NB4 (cell line): Measurements from ENCODE around the gene CCDC14.
"Not testable (repeated sequence)": the region's sequence is repeated elsewhere in the genome, so short reads cannot be mapped to it uniquely, and the experiment has no call there.

Source experiments
- DNase-seq: peaks from one replicate; pipeline ENCODE4 v3.0.0; 2010; ENCODE audit warnings: low read depth
- H3K4me3 ChIP-seq: one replicate; pipeline ENCODE4 v1.5.1; 2011; ENCODE audit warnings: mild to moderate bottlenecking, low read depth, low read length, moderate library complexity
- CTCF ChIP-seq: IDR thresholded peaks from one replicate; pipeline ENCODE4 v1.5.1; 2012; ENCODE audit warnings: low read depth, low read length
- MYC ChIP-seq: IDR thresholded peaks from 2 replicates; pipeline ENCODE4 v1.6.1; 2011; ENCODE audit warnings: low read depth, low read length
- POLR2A ChIP-seq: IDR thresholded peaks from 2 replicates; pipeline ENCODE4 v1.6.1; 2011; ENCODE audit warnings: mild to moderate bottlenecking; ENCODE audit not compliant: insufficient read length; ENCODE audit errors: extremely low read depth
- TF ChIP-seq, protein P1 (sequence below): IDR thresholded peaks from 2 replicates; pipeline ENCODE4 v1.6.1; 2011; ENCODE audit warnings: low read depth, low read length

The CCDC14 gene

DNA sequence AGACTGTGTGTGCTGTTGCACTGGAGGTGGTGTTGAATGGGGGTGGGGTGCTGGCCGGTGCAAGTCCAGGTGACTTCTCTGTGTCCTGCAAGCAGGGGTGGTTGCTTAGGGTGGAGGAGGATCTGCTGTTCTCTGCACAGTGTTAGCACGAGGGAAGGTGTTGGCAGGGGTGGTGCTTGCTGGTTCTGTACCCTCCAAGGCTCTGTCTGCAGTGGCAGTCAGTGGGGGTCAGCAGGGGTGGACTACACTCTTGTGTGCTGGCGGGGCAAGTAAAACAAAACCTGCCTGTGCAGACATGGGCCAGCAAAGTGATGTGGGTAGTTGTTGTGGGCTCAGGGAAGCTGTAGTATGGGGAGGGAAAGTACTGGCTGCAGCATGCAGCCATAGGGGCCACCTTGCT, 25.4 kb upstream of the CCDC14 start:
- no peak for TF ChIP-seq MYC
- no peak for TF ChIP-seq POLR2A
- TF ChIP-seq, protein P1, sequence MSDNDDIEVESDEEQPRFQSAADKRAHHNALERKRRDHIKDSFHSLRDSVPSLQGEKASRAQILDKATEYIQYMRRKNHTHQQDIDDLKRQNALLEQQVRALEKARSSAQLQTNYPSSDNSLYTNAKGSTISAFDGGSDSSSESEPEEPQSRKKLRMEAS: no peak
- no peak for TF ChIP-seq CTCF
- no peak overlapping the region for H3K4me3 ChIP-seq
- DNase-seq: no peak

DNA sequence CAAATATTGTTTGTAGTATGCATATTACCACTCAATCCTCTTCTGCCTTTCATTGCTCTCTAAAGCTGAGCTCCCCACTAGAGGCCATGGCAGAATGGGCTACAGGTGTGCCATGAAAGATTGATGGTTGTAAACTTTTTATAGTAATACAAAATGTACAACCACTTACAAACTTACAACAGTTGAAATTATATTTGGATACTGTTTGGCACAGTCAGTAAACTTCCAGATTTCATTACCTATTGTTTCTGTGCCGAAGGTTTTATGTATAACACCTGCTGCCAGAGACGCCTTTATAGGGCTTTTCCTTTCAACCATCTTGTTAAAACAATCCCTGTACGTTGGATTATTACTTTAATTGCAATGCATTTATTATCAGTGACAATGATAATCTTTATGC, 23.9 kb upstream of the CCDC14 start:
- no peak for TF ChIP-seq CTCF
- TF ChIP-seq, protein P1: no peak
- no peak for TF ChIP-seq POLR2A
- no peak for TF ChIP-seq MYC
- no peak overlapping the region for H3K4me3 ChIP-seq
- no peak for DNase-seq

DNA sequence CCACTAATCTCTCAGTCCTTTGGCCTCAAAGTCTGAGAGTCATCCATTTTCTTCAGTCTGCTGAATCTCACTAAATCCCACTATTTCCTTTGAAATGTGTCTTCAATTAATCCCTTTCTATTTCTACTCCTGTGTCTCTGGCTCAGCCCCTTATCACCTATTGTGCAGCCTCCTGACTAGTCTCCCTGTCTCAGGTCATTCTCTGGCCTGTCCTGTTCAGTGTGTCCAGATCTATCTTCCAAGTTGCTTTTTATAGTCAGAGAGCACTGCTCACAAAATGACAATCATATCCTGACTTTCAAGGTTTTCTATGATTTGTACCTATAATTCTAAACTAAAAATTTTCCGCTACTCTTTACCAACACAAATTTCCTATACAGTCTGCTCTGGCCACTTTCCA, 23.3 kb upstream of the CCDC14 start:
- TF ChIP-seq MYC: no peak
- TF ChIP-seq CTCF: no peak
- TF ChIP-seq, protein P1: no peak
- TF ChIP-seq POLR2A: no peak
- no peak overlapping the region for H3K4me3 ChIP-seq
- no peak for DNase-seq

- not testable (repeated sequence) for H3K4me3 ChIP-seq, DNase-seq
Measured at GRCh38 chr3:123981317-123981716, 20.3 kb upstream of the CCDC14 start.

GRCh38 chr3:123980539-123980938, 19.5 kb upstream of the CCDC14 start:
- no peak overlapping the region for H3K4me3 ChIP-seq
- TF ChIP-seq POLR2A (no peak), MYC (no peak), CTCF (no peak)
- no peak for DNase-seq

- peak; percentile 39 for TF ChIP-seq CTCF
- not testable (repeated sequence) for DNase-seq, H3K4me3 ChIP-seq
Measured at GRCh38 chr3:123979525-123980501, 18.8 kb upstream of the CCDC14 start.

DNA sequence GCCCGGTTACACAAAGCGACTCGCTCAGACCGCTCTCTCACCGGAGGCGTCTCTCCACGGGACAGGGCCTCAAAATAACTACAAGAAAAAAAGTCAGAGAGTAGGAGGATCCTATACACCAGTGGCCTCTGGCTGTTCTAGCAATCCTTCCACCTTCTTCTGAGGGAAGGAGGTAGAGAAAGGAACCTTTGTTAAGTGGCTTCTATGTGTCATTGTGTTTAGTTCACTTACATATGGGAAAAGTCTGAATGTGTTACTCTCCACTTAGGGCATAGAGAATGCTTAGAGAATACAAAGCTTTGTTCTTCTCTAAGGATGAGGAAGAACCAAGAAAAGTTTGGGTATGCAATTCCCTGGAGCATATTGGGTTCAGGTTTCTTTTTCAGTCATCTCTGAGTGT, 15.9 kb upstream of the CCDC14 start:
- not testable (repeated sequence) for H3K4me3 ChIP-seq

GRCh38 chr3:123976181-123976898, 15.3 kb upstream of the CCDC14 start:
- not testable (repeated sequence) for H3K4me3 ChIP-seq, DNase-seq

More for the DNA sequence above, 15.9 kb upstream of the CCDC14 start:
- not testable (repeated sequence) for DNase-seq

DNA sequence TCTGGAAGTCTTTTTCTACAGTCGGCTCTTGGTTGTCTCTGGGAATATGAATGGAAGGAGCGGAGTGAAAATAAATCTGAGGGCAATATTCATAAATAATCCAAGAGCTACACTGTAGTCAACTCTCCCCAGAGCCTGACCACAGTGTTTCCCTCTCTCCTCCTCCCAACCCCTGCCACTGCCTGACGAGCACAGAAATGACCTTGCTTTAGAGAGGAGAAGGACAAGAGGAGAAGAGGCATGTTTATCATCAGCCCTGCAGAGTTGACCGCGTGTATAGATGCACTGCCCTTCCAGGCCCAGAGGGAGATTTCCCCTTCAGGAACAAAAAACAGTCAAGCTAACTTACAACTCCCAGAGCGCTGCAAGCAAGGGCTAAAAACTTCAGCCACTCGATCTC, 14.0 kb upstream of the CCDC14 start:
- not testable (repeated sequence) for H3K4me3 ChIP-seq, DNase-seq
